ENCODE results near the gene MAD2L1BP. TPM values are rescaled to one million over a fixed set of nuclear protein-coding genes. Genes with fewer than 3 reads are reported as not detected.

The MAD2L1BP gene
- total and polyA plus RNA-seq, 2 of the 13 experiments (the other 11 are each of a cell fraction or from before 2014, with no cell fraction given), result 54.2 to 55.5 TPM

DNA sequence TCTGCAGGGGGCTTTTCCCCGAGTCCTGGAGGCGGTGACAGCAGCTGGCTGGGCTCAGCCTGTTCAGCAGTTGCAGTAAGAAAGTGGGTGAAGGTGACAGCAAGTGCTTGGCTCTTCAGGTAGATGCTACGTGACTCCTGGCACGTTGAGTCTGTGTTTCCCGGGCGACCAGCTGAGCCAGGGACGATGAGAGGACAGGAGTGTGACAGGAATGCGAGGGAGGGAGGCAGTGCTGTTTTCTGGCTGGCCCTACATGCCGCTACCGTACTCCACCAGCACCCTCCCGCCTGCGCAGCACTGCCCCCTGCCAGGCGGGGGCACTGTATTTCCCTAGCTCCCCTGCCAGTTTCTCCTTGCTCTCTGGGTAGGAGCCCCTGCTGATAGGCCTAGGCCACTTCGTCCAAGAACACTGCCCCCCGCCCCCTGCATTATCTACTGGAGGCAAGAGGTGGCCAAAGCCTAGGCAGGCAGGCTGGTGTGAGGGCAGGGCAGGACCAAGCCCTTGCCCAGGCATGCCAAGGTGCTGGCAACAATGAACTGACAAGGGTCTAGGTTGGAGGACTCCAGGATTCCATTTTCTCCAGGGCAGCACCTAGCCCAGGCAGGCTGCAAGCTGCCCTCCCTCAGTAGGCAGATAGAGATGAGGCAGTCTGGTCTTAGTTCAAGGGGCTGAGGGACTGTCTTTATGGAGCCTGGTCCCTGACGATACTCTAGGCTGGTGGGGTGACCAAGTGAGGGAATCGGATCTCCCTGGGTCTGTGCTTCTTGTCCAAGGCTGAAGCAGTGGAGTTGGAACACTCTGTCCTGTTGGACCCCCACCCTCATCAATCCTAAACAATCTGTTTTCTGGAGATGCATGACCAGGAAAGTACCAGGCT, 32.8 kb downstream of the MAD2L1BP start (continued):
- TF ChIP-seq TSC22D2 (CRISPR knock-in tag; IDR thresholded peaks at IDR 0.05; ENCODE audit: borderline replicate concordance) (peak; percentile 10; the same call in 1 of the 2 replicates), NRL (CRISPR knock-in tag; IDR thresholded peaks at IDR 0.05; ENCODE audit: borderline replicate concordance) (0 out of 2 replicates have a peak, but pooled peaks have one; percentile 17), ZNF350 (CRISPR knock-in tag; IDR thresholded peaks at IDR 0.05; ENCODE audit: borderline replicate concordance, low read depth) (peak; percentile 26; the same call in 1 of the 2 replicates), SP4 (CRISPR knock-in tag; IDR thresholded peaks at IDR 0.05) (peak; percentile 56), DNMT1 (CRISPR knock-in tag; IDR thresholded peaks at IDR 0.05) (peak; percentile 95; the same call in 1 of the 2 replicates), SIX4 (CRISPR knock-in tag; IDR thresholded peaks at IDR 0.05) (no peak), ZNF776 (CRISPR knock-in tag; IDR thresholded peaks at IDR 0.05) (peak; percentile 54; the same call in 1 of the 2 replicates), ZFP90 (CRISPR knock-in tag; IDR thresholded peaks at IDR 0.05; ENCODE audit: borderline replicate concordance) (no peak), ZNF431 (CRISPR knock-in tag; IDR thresholded peaks at IDR 0.05; ENCODE audit: borderline replicate concordance, low read depth) (peak; percentile 81), SMC3 (IDR thresholded peaks at IDR 0.05; ENCODE audit: low read length) (no peak), RFX3 (CRISPR knock-in tag; IDR thresholded peaks at IDR 0.05) (peak; percentile 77), TGIF2 (CRISPR knock-in tag; IDR thresholded peaks at IDR 0.05) (no peak; the same call in 1 of the 2 replicates), ZNF569 (CRISPR knock-in tag; IDR thresholded peaks at IDR 0.05; ENCODE audit: borderline replicate concordance) (no peak), NONO (IDR thresholded peaks at IDR 0.05) (no peak), NONO (CRISPR knock-in tag; conservative IDR thresholded peaks at IDR 0.05) (peak; percentile 73), MED1 (CRISPR knock-in tag; IDR thresholded peaks at IDR 0.05) (peak; percentile 87), NR2C2 (CRISPR knock-in tag; IDR thresholded peaks at IDR 0.05; ENCODE audit: borderline replicate concordance) (peak; percentile 36; the same call in 1 of the 2 replicates), ZNF572 (CRISPR knock-in tag; IDR thresholded peaks at IDR 0.05) (peak; percentile 33; the same call in 1 of the 2 replicates), ZNF530 (CRISPR knock-in tag; IDR thresholded peaks at IDR 0.05; ENCODE audit: low read depth) (no peak), ZSCAN21 (CRISPR knock-in tag; IDR thresholded peaks at IDR 0.05; ENCODE audit: borderline replicate concordance) (peak; percentile 93; the same call in 1 of the 2 replicates), WIZ (CRISPR knock-in tag; IDR thresholded peaks at IDR 0.05) (0 out of 2 replicates have a peak, but pooled peaks have one; percentile 74)
- TF ChIP-seq, protein P1, sequence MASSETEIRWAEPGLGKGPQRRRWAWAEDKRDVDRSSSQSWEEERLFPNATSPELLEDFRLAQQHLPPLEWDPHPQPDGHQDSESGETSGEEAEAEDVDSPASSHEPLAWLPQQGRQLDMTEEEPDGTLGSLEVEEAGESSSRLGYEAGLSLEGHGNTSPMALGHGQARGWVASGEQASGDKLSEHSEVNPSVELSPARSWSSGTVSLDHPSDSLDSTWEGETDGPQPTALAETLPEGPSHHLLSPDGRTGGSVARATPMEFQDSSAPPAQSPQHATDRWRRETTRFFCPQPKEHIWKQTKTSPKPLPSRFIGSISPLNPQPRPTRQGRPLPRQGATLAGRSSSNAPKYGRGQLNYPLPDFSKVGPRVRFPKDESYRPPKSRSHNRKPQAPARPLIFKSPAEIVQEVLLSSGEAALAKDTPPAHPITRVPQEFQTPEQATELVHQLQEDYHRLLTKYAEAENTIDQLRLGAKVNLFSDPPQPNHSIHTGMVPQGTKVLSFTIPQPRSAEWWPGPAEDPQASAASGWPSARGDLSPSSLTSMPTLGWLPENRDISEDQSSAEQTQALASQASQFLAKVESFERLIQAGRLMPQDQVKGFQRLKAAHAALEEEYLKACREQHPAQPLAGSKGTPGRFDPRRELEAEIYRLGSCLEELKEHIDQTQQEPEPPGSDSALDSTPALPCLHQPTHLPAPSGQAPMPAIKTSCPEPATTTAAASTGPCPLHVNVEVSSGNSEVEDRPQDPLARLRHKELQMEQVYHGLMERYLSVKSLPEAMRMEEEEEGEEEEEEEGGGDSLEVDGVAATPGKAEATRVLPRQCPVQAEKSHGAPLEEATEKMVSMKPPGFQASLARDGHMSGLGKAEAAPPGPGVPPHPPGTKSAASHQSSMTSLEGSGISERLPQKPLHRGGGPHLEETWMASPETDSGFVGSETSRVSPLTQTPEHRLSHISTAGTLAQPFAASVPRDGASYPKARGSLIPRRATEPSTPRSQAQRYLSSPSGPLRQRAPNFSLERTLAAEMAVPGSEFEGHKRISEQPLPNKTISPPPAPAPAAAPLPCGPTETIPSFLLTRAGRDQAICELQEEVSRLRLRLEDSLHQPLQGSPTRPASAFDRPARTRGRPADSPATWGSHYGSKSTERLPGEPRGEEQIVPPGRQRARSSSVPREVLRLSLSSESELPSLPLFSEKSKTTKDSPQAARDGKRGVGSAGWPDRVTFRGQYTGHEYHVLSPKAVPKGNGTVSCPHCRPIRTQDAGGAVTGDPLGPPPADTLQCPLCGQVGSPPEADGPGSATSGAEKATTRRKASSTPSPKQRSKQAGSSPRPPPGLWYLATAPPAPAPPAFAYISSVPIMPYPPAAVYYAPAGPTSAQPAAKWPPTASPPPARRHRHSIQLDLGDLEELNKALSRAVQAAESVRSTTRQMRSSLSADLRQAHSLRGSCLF (CRISPR knock-in tag; IDR thresholded peaks at IDR 0.05; ENCODE audit: borderline replicate concordance), result no peak
- TF ChIP-seq, protein P2, sequence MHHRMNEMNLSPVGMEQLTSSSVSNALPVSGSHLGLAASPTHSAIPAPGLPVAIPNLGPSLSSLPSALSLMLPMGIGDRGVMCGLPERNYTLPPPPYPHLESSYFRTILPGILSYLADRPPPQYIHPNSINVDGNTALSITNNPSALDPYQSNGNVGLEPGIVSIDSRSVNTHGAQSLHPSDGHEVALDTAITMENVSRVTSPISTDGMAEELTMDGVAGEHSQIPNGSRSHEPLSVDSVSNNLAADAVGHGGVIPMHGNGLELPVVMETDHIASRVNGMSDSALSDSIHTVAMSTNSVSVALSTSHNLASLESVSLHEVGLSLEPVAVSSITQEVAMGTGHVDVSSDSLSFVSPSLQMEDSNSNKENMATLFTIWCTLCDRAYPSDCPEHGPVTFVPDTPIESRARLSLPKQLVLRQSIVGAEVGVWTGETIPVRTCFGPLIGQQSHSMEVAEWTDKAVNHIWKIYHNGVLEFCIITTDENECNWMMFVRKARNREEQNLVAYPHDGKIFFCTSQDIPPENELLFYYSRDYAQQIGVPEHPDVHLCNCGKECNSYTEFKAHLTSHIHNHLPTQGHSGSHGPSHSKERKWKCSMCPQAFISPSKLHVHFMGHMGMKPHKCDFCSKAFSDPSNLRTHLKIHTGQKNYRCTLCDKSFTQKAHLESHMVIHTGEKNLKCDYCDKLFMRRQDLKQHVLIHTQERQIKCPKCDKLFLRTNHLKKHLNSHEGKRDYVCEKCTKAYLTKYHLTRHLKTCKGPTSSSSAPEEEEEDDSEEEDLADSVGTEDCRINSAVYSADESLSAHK (CRISPR knock-in tag; IDR thresholded peaks at IDR 0.05; ENCODE audit: borderline replicate concordance), result no peak
